ENCODE results near the gene CHD9.

DNA sequence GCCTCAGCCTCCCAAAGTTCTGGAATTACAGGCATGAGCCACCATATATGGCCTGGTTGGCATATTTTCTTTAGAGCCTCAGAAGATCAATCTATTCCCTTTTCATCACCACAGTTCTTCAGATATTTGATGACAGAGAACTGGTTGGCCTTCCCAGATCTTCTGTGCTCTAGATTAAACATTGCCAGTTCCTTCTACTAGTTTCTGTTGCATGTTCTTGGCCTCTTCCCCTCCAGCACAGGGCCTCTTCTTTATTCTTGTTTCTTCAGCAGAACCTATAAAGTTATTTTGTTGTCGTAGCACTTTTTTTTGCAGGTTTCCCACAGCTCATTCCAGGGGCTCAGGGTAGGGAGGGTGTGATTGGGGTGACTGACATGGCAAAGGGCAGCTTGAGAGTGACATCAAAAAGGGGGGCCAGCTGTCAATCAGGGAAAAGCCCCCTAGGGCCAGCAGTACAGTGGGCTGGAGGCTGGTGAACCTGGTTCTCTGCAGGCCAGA, 9.3 kb downstream of the CHD9 start:
- TF ChIP-seq, protein P1, sequence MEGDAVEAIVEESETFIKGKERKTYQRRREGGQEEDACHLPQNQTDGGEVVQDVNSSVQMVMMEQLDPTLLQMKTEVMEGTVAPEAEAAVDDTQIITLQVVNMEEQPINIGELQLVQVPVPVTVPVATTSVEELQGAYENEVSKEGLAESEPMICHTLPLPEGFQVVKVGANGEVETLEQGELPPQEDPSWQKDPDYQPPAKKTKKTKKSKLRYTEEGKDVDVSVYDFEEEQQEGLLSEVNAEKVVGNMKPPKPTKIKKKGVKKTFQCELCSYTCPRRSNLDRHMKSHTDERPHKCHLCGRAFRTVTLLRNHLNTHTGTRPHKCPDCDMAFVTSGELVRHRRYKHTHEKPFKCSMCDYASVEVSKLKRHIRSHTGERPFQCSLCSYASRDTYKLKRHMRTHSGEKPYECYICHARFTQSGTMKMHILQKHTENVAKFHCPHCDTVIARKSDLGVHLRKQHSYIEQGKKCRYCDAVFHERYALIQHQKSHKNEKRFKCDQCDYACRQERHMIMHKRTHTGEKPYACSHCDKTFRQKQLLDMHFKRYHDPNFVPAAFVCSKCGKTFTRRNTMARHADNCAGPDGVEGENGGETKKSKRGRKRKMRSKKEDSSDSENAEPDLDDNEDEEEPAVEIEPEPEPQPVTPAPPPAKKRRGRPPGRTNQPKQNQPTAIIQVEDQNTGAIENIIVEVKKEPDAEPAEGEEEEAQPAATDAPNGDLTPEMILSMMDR (IDR thresholded peaks at IDR 0.05): no peak
- TF ChIP-seq POLR2A (IDR thresholded peaks at IDR 0.05): no peak
